Ishikawa (cell line): Measurements from ENCODE around the gene BCL6.

Source experiments
- CEBPB ChIP-seq: IDR thresholded peaks from 2 replicates; pipeline ENCODE4 v1.6.1; 2012
- CREB1 ChIP-seq: IDR thresholded peaks from 2 replicates; pipeline ENCODE4 v1.6.1; 2012; ENCODE audit warnings: low read depth
- EGR1 ChIP-seq: IDR thresholded peaks from 2 replicates; pipeline ENCODE4 v1.6.1; 2012
- EP300 ChIP-seq: IDR thresholded peaks from 2 replicates; pipeline ENCODE4 v1.6.1; 2012; ENCODE audit warnings: borderline replicate concordance
- FOXM1 ChIP-seq: IDR thresholded peaks from 2 replicates; pipeline ENCODE4 v1.6.1; 2012; ENCODE audit warnings: low read depth, borderline replicate concordance
- NFIC ChIP-seq: IDR thresholded peaks from 2 replicates; pipeline ENCODE4 v1.6.1; 2012
- RAD21 ChIP-seq: IDR thresholded peaks from 2 replicates; pipeline ENCODE4 v1.6.1; 2012; ENCODE audit warnings: low read depth
- REST ChIP-seq: IDR thresholded peaks from 2 replicates; pipeline ENCODE4 v1.6.1; 2012; ENCODE audit warnings: low read depth, mild to moderate bottlenecking
- TAF1 ChIP-seq: IDR thresholded peaks from 2 replicates; pipeline ENCODE4 v1.6.1; 2012; ENCODE audit warnings: low read depth, mild to moderate bottlenecking
- TEAD4 ChIP-seq: IDR thresholded peaks from 2 replicates; pipeline ENCODE4 v1.6.1; 2012
- YY1 ChIP-seq: IDR thresholded peaks from 2 replicates; pipeline ENCODE4 v1.6.1; 2012; ENCODE audit warnings: low read depth
- TF ChIP-seq, protein P1 (sequence below): IDR thresholded peaks from 2 replicates; pipeline ENCODE4 v1.6.1; 2012
- TF ChIP-seq, protein P2 (sequence below): IDR thresholded peaks from 2 replicates; pipeline ENCODE4 v1.6.1; 2012

- TF ChIP-seq CEBPB (no peak), EP300 (no peak), EGR1 (no peak), YY1 (no peak), RAD21 (no peak), FOXM1 (no peak), REST (no peak), CREB1 (no peak), TEAD4 (no peak), NFIC (no peak), TAF1 (no peak)
- TF ChIP-seq, protein P1, sequence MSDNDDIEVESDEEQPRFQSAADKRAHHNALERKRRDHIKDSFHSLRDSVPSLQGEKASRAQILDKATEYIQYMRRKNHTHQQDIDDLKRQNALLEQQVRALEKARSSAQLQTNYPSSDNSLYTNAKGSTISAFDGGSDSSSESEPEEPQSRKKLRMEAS = no peak
- TF ChIP-seq, protein P2, sequence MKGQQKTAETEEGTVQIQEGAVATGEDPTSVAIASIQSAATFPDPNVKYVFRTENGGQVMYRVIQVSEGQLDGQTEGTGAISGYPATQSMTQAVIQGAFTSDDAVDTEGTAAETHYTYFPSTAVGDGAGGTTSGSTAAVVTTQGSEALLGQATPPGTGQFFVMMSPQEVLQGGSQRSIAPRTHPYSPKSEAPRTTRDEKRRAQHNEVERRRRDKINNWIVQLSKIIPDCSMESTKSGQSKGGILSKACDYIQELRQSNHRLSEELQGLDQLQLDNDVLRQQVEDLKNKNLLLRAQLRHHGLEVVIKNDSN = no peak
Observed at GRCh38 chr3:187746442-187747281, 1.4 kb upstream of the BCL6 start.
